PC-3 (cell line): ENCODE results near the gene RNASEH1. TPM values are rescaled to one million over a fixed set of nuclear protein-coding genes. Genes with fewer than 3 reads are reported as not detected.

Experiments
- ATAC-seq: fragments of 200-7000 bp; cut with Tn5 transposase; 2 replicates; pipeline ENCODE4 v1.9.1; 2020; ENCODE audit warnings: mild to moderate bottlenecking, moderate library complexity
- BruUV-seq: library from RNA; stranded (reverse); fragments of 400-500 nt; replicated peaks from 2 replicates; lab custom pipeline; 2021; lab: Mats Ljungman, UMichigan
- CTCF ChIA-PET: fragments of 300-600 bp; sonication (Branson Sonifier 250); formaldehyde crosslinking; loops from one replicate; lab custom pipeline; 2022; ENCODE audit warnings: antibody characterized with exemption; lab: Charles Lee
- POLR2A ChIA-PET: fragments of 300-600 bp; sonication (Branson Sonifier 250); formaldehyde crosslinking; loops from one replicate; lab custom pipeline; 2022; ENCODE audit warnings: antibody characterized with exemption; ENCODE audit not compliant: unreplicated experiment; lab: Charles Lee
- DNase-seq: peaks from one replicate; pipeline ENCODE4 v3.0.0-alpha.2; 2015
- H2AFZ ChIP-seq: fragments of 300-600 bp; sonication (generic); 2 replicates; pipeline ENCODE4 v1.6.0; 2016; ENCODE audit warnings: antibody characterized with exemption, low read length
- H3F3A ChIP-seq: fragments of 300-600 bp; sonication (generic); one replicate; pipeline ENCODE4 v1.6.0; 2017; ENCODE audit warnings: antibody characterized with exemption, low read length, control low read depth, mild to moderate bottlenecking; ENCODE audit not compliant: unreplicated experiment
- H3K27ac ChIP-seq: fragments of 300-600 bp; sonication (generic); 2 replicates; pipeline ENCODE4 v1.5.1; 2016; ENCODE audit warnings: mild to moderate bottlenecking, low read length
- H3K27me3 ChIP-seq: fragments of 300-600 bp; sonication (generic); 2 replicates; pipeline ENCODE4 v1.6.1; 2016; ENCODE audit warnings: low read length, mixed read lengths
- H3K36me3 ChIP-seq: fragments of 300-600 bp; sonication (generic); 2 replicates; pipeline ENCODE4 v1.6.1; 2016; ENCODE audit warnings: low read depth, mixed run types, low read length, mixed read lengths
- H3K4me1 ChIP-seq: fragments of 300-600 bp; sonication (generic); 2 replicates; pipeline ENCODE4 v1.5.1; 2016; ENCODE audit warnings: low read length; ENCODE audit not compliant: insufficient read depth
- H3K4me2 ChIP-seq: fragments of 300-600 bp; sonication (generic); 2 replicates; pipeline ENCODE4 v1.6.0; 2016; ENCODE audit warnings: low read length
- H3K4me3 ChIP-seq: fragments of 300-600 bp; sonication (generic); 2 replicates; pipeline ENCODE4 v1.5.1; 2016; ENCODE audit warnings: mild to moderate bottlenecking, low read length, mixed read lengths
- H3K79me2 ChIP-seq: fragments of 300-600 bp; sonication (generic); 2 replicates; pipeline ENCODE4 v1.6.1; 2017; ENCODE audit warnings: low read length, mixed read lengths
- H3K9ac ChIP-seq: fragments of 300-600 bp; sonication (generic); 2 replicates; pipeline ENCODE4 v1.6.0; 2016; ENCODE audit warnings: mild to moderate bottlenecking, low read length
- H3K9me2 ChIP-seq: fragments of 300-600 bp; sonication (generic); replicated peaks from 2 replicates; pipeline ENCODE4 v1.6.1; 2016; ENCODE audit warnings: mixed run types, low read length, mixed read lengths
- H3K9me3 ChIP-seq: fragments of 300-600 bp; sonication (generic); 2 replicates; pipeline ENCODE4 v1.6.1; 2016; ENCODE audit warnings: low read length, mixed read lengths
- H4K20me1 ChIP-seq: fragments of 300-600 bp; sonication (generic); 2 replicates; pipeline ENCODE4 v1.6.1; 2016; ENCODE audit warnings: low read length, mixed read lengths
- CTCF ChIP-seq: fragments of 300-600 bp; sonication (generic); conservative IDR thresholded peaks from 2 replicates; pipeline ENCODE4 v1.5.1; 2017; ENCODE audit warnings: antibody characterized with exemption, low read depth, mild to moderate bottlenecking, low read length
- EZH2 ChIP-seq: fragments of 300-600 bp; sonication (generic); IDR thresholded peaks from one replicate; pipeline ENCODE4 v1.6.1; 2017; ENCODE audit warnings: antibody characterized with exemption, mild to moderate bottlenecking, low read length; ENCODE audit not compliant: unreplicated experiment
- EZH2phosphoT487 ChIP-seq: fragments of 300-600 bp; sonication (generic); IDR thresholded peaks from 2 replicates; pipeline ENCODE4 v1.6.1; 2018; ENCODE audit warnings: mild to moderate bottlenecking, antibody characterized with exemption, low read length, borderline replicate concordance
- intact Hi-C: fragments of 100-400 bp; cut with micrococcal nuclease; formaldehyde crosslinking; loops from 2 replicates; pipeline ENCODE4 v1.9.0; 2023
- total RNA-seq: library from RNA; depleted of rRNA; stranded (reverse); fragments of >200 nt; gene quantifications from 2 replicates; pipeline ENCODE4 v1.2.3, GENCODE V29; 2014

Gene RNASEH1
- total RNA-seq, 1 experiment from 2014 or later: 51.1 TPM

- intact Hi-C loops: loop anchor here (5.0 kb wide), 1 partner anchor 117 kb away; no protein-coding TSS in a partner anchor
- no peaks in the 10 kb centered on the region for H3K27me3 ChIP-seq
- no peak for DNase-seq
- no peaks in the 10 kb centered on the region for H4K20me1 ChIP-seq
- no peak for TF ChIP-seq EZH2phosphoT487
- TF ChIP-seq CTCF: no peak
- no peak for TF ChIP-seq EZH2
- peak overlapping the region; percentile 80 for H2AFZ ChIP-seq
- H3K27ac ChIP-seq: peak overlapping the region; percentile 95
- peaks cover 26% of the 10 kb centered on the region for H3K4me1 ChIP-seq
- H3K4me3 ChIP-seq: peak overlapping the region; percentile 54
- ChIA-PET POLR2A (no interaction called here), CTCF (interaction anchor here (1.1 kb wide), 1 partner anchor 11 kb away, joined by 4 read pairs; no protein-coding TSS in a partner anchor)
- no peaks in the 10 kb centered on the region for H3F3A ChIP-seq
- H3K9me3 ChIP-seq: no peaks in the 10 kb centered on the region
- H3K36me3 ChIP-seq: peaks cover 4% of the 10 kb centered on the region; the same call in 1 of the 2 replicates
- peak; percentile 2 for ATAC-seq
- H3K9ac ChIP-seq: peak overlapping the region; percentile 77
- BruUV-seq: no TSS peak
- H3K9me2 ChIP-seq: no peaks in the 10 kb centered on the region
- peak overlapping the region; percentile 77 for H3K4me2 ChIP-seq
- no peaks in the 10 kb centered on the region for H3K79me2 ChIP-seq
These were observed 22.7 kb downstream of the RNASEH1 start for GRCh38 chr2:3535467-3535793.

GRCh38 chr2:3534251-3534814 lies 23.8 kb downstream of the RNASEH1 start:
- Histone ChIP-seq H3K27me3 (no peaks in the 10 kb centered on the region), H3K4me1 (peaks cover 26% of the 10 kb centered on the region), H3K9me2 (no peaks in the 10 kb centered on the region), H3K27ac (no peak overlapping the region), H3K36me3 (no peaks in the 10 kb centered on the region), H3K4me2 (no peak overlapping the region), H2AFZ (no peak overlapping the region), H3F3A (no peaks in the 10 kb centered on the region), H3K79me2 (no peaks in the 10 kb centered on the region), H3K4me3 (no peak overlapping the region), H3K9ac (no peak overlapping the region), H3K9me3 (no peaks in the 10 kb centered on the region), H4K20me1 (no peaks in the 10 kb centered on the region)
- no peak for DNase-seq
- ATAC-seq: no peak
- ChIA-PET POLR2A (no interaction called here), CTCF (no interaction called here)
- intact Hi-C loops: no loop called here
- BruUV-seq: no TSS peak
- TF ChIP-seq EZH2phosphoT487 (no peak), EZH2 (no peak), CTCF (no peak)

GRCh38 chr2:3533836-3534235 lies 24.3 kb downstream of the RNASEH1 start:
- Histone ChIP-seq H3K4me2 (no peak overlapping the region), H3K4me1 (peaks cover 26% of the 10 kb centered on the region), H3K9me2 (no peaks in the 10 kb centered on the region), H2AFZ (no peak overlapping the region), H3K9me3 (no peaks in the 10 kb centered on the region), H4K20me1 (no peaks in the 10 kb centered on the region), H3K36me3 (no peaks in the 10 kb centered on the region), H3K9ac (no peak overlapping the region), H3K79me2 (no peaks in the 10 kb centered on the region), H3K27me3 (no peaks in the 10 kb centered on the region), H3K4me3 (no peak overlapping the region), H3K27ac (no peak overlapping the region), H3F3A (no peaks in the 10 kb centered on the region)
- ATAC-seq: no peak
- BruUV-seq: no TSS peak
- TF ChIP-seq EZH2 (no peak), CTCF (no peak), EZH2phosphoT487 (no peak)
- intact Hi-C loops: no loop called here
- POLR2A ChIA-PET: no interaction called here
- CTCF ChIA-PET: no interaction called here
- no peak for DNase-seq
